BLaER1 (cell line): ENCODE data around the gene TAAR1.
"Not testable (repeated sequence)": the region's sequence is repeated elsewhere in the genome, so short reads cannot be mapped to it uniquely, and the experiment has no call there.

Source experiments
- H3K27ac ChIP-seq: shearing (Covaris generic); formaldehyde crosslinking; 2 replicates; pipeline ENCODE4 v1.8.1; 2022
- H3K27me3 ChIP-seq: shearing (Covaris generic); formaldehyde crosslinking; 2 replicates; pipeline ENCODE4 v1.8.1; 2022
- H3K36me3 ChIP-seq: shearing (Covaris generic); formaldehyde crosslinking; 2 replicates; pipeline ENCODE4 v1.8.1; 2022
- H3K4me1 ChIP-seq: shearing (Covaris generic); formaldehyde crosslinking; 2 replicates; pipeline ENCODE4 v1.8.1; 2022
- H3K4me2 ChIP-seq: shearing (Covaris generic); formaldehyde crosslinking; 2 replicates; pipeline ENCODE4 v1.8.1; 2022
- H3K4me3 ChIP-seq: shearing (Covaris generic); formaldehyde crosslinking; 2 replicates; pipeline ENCODE4 v1.8.1; 2022
- H3K9ac ChIP-seq: shearing (Covaris generic); formaldehyde crosslinking; 2 replicates; pipeline ENCODE4 v1.8.1; 2022
- H3K9me3 ChIP-seq: shearing (Covaris generic); formaldehyde crosslinking; 2 replicates; pipeline ENCODE4 v1.8.1; 2022
- H4K20me1 ChIP-seq: shearing (Covaris generic); formaldehyde crosslinking; 2 replicates; pipeline ENCODE4 v1.8.1; 2022
- Cebpa-rat ChIP-seq: shearing (Covaris generic); IDR thresholded peaks from 2 replicates; pipeline ENCODE4 v1.8.1; 2022

Gene TAAR1

DNA sequence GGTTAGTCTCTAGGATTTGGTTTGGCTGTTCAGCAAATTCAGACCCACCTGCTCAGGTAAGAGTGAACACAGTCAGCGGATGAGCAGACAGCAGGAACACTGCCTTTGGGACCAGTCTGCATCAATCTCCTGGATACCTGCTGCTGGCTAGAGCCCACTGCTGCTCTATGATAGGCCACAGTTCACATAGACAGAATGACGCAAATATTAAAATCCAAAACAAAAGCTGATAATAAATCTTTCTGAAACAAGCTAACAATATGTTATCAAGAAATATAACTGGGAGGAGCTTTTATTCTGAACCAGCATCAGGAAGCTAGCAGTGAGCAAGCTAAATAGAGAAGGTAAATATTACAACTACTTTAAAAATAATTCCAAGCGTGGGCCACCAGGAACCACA, at the start of gene TAAR1:
Gene TAAR1 (minus strand): TSS at position 101 of the 400 bp plus-strand sequence. CDS start 13,179 bp downstream, outside the sequence.
- Histone ChIP-seq H3K4me1 (no peaks in the 10 kb centered on the region), H3K9me3 (no peaks in the 10 kb centered on the region), H4K20me1 (no peaks in the 10 kb centered on the region), H3K27me3 (0 out of 2 replicates have a peak, but pooled peaks cover 4% of the 10 kb centered on the region), H3K4me3 (no peak within 1 kb of the TSS), H3K4me2 (no peak within 1 kb of the TSS), H3K27ac (no peak within 1 kb of the TSS), H3K9ac (no peak within 1 kb of the TSS), H3K36me3 (no peaks in the 10 kb centered on the region)
- no peak for TF ChIP-seq Cebpa-rat

GRCh38 chr6:132708771-132709170, 49.8 kb upstream of the TAAR1 start:
- Histone ChIP-seq H3K4me2 (no peak overlapping the region), H3K27ac (no peak overlapping the region)
- no peak for TF ChIP-seq Cebpa-rat

DNA sequence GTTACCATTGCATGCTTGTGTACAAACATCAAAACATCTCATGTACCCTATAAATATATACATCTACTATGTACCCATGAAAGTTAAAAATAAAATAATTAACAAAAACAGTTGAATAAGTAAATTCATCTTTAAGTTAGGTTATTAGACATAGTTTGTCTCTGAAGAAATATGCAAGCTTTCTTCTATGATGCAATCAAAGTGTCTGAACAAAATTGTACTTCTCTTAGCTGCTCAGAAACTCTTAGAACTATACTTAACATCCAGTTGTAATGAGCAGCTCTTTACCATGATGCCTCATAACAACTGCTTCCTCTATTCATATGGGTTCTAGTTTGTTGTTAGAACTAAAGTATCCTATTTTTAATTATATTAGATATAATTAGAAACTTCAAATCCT, 49.0 kb upstream of the TAAR1 start:
- Histone ChIP-seq H3K27ac (no peak overlapping the region), H4K20me1 (no peaks in the 10 kb centered on the region)
- no peak for TF ChIP-seq Cebpa-rat

More at GRCh38 chr6:132708771-132709170, 49.8 kb upstream of the TAAR1 start:
- Histone ChIP-seq H3K4me1 (no peaks in the 10 kb centered on the region), H3K27me3 (no peaks in the 10 kb centered on the region), H4K20me1 (no peaks in the 10 kb centered on the region), H3K9ac (no peak overlapping the region), H3K36me3 (no peaks in the 10 kb centered on the region), H3K9me3 (peaks cover 14% of the 10 kb centered on the region), H3K4me3 (no peak overlapping the region)

GRCh38 chr6:132706756-132707155, 47.8 kb upstream of the TAAR1 start:
- not testable (repeated sequence) for H3K4me2 ChIP-seq, H4K20me1 ChIP-seq, H3K9ac ChIP-seq, H3K36me3 ChIP-seq, H3K4me1 ChIP-seq, H3K27ac ChIP-seq, H3K4me3 ChIP-seq, H3K27me3 ChIP-seq
- peaks cover 14% of the 10 kb centered on the region for H3K9me3 ChIP-seq

More for the DNA sequence above, 49.0 kb upstream of the TAAR1 start:
- H3K9me3 ChIP-seq: peaks cover 14% of the 10 kb centered on the region
- H3K4me3 ChIP-seq: no peak overlapping the region
- H3K4me1 ChIP-seq: no peaks in the 10 kb centered on the region
- no peaks in the 10 kb centered on the region for H3K27me3 ChIP-seq
- no peak overlapping the region for H3K4me2 ChIP-seq
- no peak overlapping the region for H3K9ac ChIP-seq
- H3K36me3 ChIP-seq: no peaks in the 10 kb centered on the region

- Histone ChIP-seq H4K20me1 (no peaks in the 10 kb centered on the region), H3K9ac (no peak overlapping the region), H3K27me3 (no peaks in the 10 kb centered on the region), H3K36me3 (no peaks in the 10 kb centered on the region), H3K9me3 (peaks cover 14% of the 10 kb centered on the region), H3K27ac (no peak overlapping the region), H3K4me2 (no peak overlapping the region), H3K4me1 (no peaks in the 10 kb centered on the region), H3K4me3 (no peak overlapping the region)
- TF ChIP-seq Cebpa-rat: no peak
Measured at GRCh38 chr6:132703936-132704335, 45.0 kb upstream of the TAAR1 start.

DNA sequence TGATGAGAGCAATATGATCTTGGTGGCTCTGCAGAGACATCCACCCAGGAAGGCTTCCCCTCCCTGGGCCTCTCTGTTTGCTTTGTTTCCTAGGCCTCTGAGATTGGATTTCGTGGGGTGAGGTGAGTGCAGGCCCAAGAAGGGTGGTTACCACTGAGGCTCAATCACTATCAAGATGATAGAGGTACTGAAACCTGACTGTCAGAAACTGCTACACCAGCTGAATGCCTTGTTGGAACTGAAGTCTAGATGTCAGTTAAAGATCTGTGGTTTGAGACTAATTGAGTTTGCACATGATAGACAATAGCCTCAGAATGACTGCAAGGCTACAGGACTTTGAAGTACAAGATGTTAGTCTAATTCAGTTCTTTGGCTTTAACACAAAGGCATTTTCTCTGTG, 39.6 kb upstream of the TAAR1 start:
- no peak overlapping the region for H3K4me2 ChIP-seq

DNA sequence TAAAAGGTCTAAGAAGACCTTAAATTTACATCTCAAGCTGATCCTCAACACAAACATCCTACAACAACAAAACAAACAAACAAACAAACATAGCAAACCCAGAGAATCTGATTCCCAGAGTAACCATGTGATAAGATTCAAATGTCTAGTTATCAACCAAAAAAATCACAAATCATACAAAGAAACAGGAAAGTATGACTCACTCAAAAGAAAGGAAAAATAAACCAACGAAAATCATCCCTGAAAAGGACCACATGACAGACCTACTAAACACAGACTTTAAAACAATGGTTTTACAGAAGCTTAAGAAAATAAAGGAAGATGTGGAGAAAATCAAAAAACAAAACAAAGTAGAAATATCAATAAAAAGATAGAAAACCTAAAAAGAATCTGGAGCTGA, 36.8 kb upstream of the TAAR1 start:
- no peak overlapping the region for H3K4me2 ChIP-seq
- H3K9me3 ChIP-seq: peaks cover 6% of the 10 kb centered on the region
- no peaks in the 10 kb centered on the region for H3K4me1 ChIP-seq
- no peaks in the 10 kb centered on the region for H4K20me1 ChIP-seq
- H3K27ac ChIP-seq: no peak overlapping the region
- no peak overlapping the region for H3K4me3 ChIP-seq
- no peaks in the 10 kb centered on the region for H3K27me3 ChIP-seq
- no peak overlapping the region for H3K9ac ChIP-seq
- H3K36me3 ChIP-seq: no peaks in the 10 kb centered on the region
- TF ChIP-seq Cebpa-rat: no peak

More for the DNA sequence above, 39.6 kb upstream of the TAAR1 start:
- Histone ChIP-seq H3K4me1 (no peaks in the 10 kb centered on the region), H3K9ac (no peak overlapping the region), H4K20me1 (no peaks in the 10 kb centered on the region), H3K27ac (no peak overlapping the region), H3K27me3 (no peaks in the 10 kb centered on the region), H3K4me3 (no peak overlapping the region), H3K36me3 (no peaks in the 10 kb centered on the region), H3K9me3 (peaks cover 6% of the 10 kb centered on the region)
- TF ChIP-seq Cebpa-rat: no peak

DNA sequence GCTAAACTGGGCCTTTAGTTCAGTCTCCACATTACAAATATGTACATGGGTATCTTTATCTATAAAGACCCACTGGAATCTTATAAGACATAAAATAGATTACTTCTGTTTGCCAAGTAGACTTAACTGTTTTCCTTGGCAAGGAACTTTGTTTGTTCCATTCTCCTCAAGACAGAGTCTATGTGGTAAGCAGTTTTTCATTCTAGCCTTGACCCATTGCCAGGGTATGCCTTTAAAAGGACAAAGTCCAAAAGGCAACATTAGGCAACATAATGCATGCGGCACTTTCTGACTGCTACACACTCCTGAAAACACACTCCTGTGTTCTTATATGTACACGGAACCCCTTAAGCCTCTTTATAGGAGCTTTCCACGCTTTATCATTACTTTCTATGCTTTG, 34.5 kb upstream of the TAAR1 start:
- TF ChIP-seq Cebpa-rat: no peak

DNA sequence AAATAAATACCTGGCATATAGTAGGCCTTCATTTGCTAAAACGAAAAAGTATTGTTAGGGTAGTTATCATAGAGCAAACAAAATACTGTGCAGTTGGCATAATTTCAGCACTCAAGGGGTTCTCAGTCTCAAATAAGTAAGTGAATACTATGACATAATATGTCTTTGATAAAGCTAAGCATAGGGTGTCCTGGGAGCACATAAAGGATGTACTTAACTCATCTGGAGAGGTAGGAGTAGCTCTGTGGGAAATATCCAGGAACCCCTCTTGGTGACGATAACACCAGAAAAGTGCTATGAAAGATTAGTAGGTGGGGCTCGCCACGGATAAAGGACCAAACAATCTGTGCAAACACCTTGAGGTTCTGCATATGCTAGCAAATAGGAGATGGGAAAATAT, 31.7 kb upstream of the TAAR1 start:
- no peak overlapping the region for H3K27ac ChIP-seq
- H3K36me3 ChIP-seq: no peaks in the 10 kb centered on the region
- no peak overlapping the region for H3K4me2 ChIP-seq
- no peaks in the 10 kb centered on the region for H3K9me3 ChIP-seq
- H3K4me3 ChIP-seq: no peak overlapping the region
- no peaks in the 10 kb centered on the region for H3K4me1 ChIP-seq
- H4K20me1 ChIP-seq: no peaks in the 10 kb centered on the region
- no peaks in the 10 kb centered on the region for H3K27me3 ChIP-seq
- no peak overlapping the region for H3K9ac ChIP-seq
- TF ChIP-seq Cebpa-rat: no peak

More for the DNA sequence above, 34.5 kb upstream of the TAAR1 start:
- no peak overlapping the region for H3K4me3 ChIP-seq
- no peak overlapping the region for H3K4me2 ChIP-seq
- H3K36me3 ChIP-seq: no peaks in the 10 kb centered on the region
- H4K20me1 ChIP-seq: no peaks in the 10 kb centered on the region
- H3K9me3 ChIP-seq: peaks cover 6% of the 10 kb centered on the region
- no peak overlapping the region for H3K27ac ChIP-seq
- no peak overlapping the region for H3K9ac ChIP-seq
- H3K27me3 ChIP-seq: no peaks in the 10 kb centered on the region
- H3K4me1 ChIP-seq: no peaks in the 10 kb centered on the region

GRCh38 chr6:132687306-132687705, 28.3 kb upstream of the TAAR1 start:
- H3K27me3 ChIP-seq: no peaks in the 10 kb centered on the region
- H3K9me3 ChIP-seq: no peaks in the 10 kb centered on the region
- H3K9ac ChIP-seq: no peak overlapping the region
- H3K27ac ChIP-seq: no peak overlapping the region
- H3K4me2 ChIP-seq: no peak overlapping the region
- H3K4me1 ChIP-seq: no peaks in the 10 kb centered on the region
- no peaks in the 10 kb centered on the region for H3K36me3 ChIP-seq
- no peaks in the 10 kb centered on the region for H4K20me1 ChIP-seq
- TF ChIP-seq Cebpa-rat: no peak
- H3K4me3 ChIP-seq: no peak overlapping the region

GRCh38 chr6:132686531-132686930, 27.5 kb upstream of the TAAR1 start:
- Histone ChIP-seq H3K36me3 (no peaks in the 10 kb centered on the region), H3K4me2 (no peak overlapping the region), H3K27me3 (no peaks in the 10 kb centered on the region), H3K27ac (no peak overlapping the region), H3K9me3 (no peaks in the 10 kb centered on the region), H3K9ac (no peak overlapping the region), H4K20me1 (no peaks in the 10 kb centered on the region), H3K4me1 (no peaks in the 10 kb centered on the region), H3K4me3 (no peak overlapping the region)
- TF ChIP-seq Cebpa-rat: no peak
